RWPE1 (cell line): ENCODE results near the gene TLCD3B.
A peak's percentile ranks its signal among the peaks of the same experiment; 100 is the strongest.
"Not testable (repeated sequence)": the region's sequence is repeated elsewhere in the genome, so short reads cannot be mapped to it uniquely, and the experiment has no call there.

Source experiments
- CTCF ChIA-PET: fragments of 350-600 bp; sonication (Branson Sonifier 250); formaldehyde crosslinking; extraction: SDS; loops from one replicate; lab custom pipeline; 2021; lab: Yijun Ruan, JAX
- POLR2A ChIA-PET: fragments of 400-600 bp; formaldehyde crosslinking; extraction: SDS; loops from one replicate; lab custom pipeline; 2020; ENCODE audit warnings: antibody characterized with exemption; ENCODE audit not compliant: low non-redundant PET; lab: Yijun Ruan, JAX
- DNase-seq: peaks from one replicate; pipeline ENCODE4 v3.0.0; 2012; ENCODE audit warnings: low spot score
- H3K27ac ChIP-seq: fragments of 450-650 bp; 2 replicates; pipeline ENCODE4 v1.5.1; 2017
- CTCF ChIP-seq: fragments of 450-650 bp; conservative IDR thresholded peaks from 2 replicates; pipeline ENCODE4 v1.5.1; 2017; ENCODE audit warnings: low read depth, mild to moderate bottlenecking

Gene TLCD3B

DNA sequence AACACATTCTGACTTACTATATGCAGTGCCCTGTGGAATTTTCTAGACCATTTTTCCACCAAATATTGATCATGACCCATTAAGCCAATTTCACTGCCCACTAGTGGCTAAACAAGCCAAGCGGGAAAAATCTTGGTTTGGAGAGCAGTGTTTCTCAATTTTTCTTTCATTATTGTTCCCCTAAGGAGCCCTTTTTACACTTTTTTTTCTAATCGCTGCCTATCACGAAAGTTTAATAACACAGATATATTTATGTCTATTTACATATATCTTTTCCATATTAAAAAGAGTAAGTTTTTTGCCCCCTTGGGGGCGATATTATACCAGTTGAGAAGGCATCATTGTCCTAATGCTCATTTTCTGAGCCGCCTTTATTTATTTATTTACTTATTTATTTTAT, 10.8 kb upstream of the TLCD3B start:
- no peak for DNase-seq
- ChIA-PET CTCF (interaction anchor here (1.6 to 1.8 kb wide), 2 partner anchors 10 to 341 kb away, joined by 5 read pairs; no protein-coding TSS in a partner anchor), POLR2A (interaction anchor here (0.7 kb wide), 1 partner anchor 697 kb away, joined by 4 read pairs; no protein-coding TSS in a partner anchor)
- H3K27ac ChIP-seq: no peak overlapping the region
- TF ChIP-seq CTCF: peak; percentile 46

- H3K27ac ChIP-seq, POLR2A ChIA-PET, DNase-seq: not testable (repeated sequence)
- CTCF ChIA-PET: interaction anchor here (1.0 kb wide), 1 partner anchor 14 kb away, joined by 3 read pairs; no protein-coding TSS in a partner anchor
Measured at GRCh38 chr16:30040690-30041089, 9.6 kb upstream of the TLCD3B start.

DNA sequence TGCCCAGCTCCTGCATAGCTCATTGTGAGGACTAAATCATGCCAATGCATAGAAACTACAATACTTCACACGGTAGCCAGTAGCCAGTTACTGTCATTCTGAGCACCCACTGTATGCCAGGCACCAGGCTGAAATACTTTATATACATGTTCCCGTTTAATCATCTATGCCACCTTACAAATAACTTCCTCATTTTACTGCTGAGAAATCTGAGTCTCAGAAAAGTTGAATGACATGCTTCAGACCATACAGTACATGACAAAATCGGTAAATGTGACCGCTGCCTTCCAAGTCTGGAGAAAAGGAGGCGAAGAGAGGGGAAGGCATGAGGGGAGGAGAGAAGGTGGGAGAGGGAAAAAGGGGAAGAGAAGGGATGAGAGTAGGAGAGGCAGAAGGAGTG, 9.2 kb upstream of the TLCD3B start:
- ChIA-PET POLR2A (no interaction called here), CTCF (interaction anchor here (1.2 kb wide), 1 partner anchor 15 kb away, joined by 3 read pairs; no protein-coding TSS in a partner anchor)
- H3K27ac ChIP-seq: no peak overlapping the region
- no peak for TF ChIP-seq CTCF
- no peak for DNase-seq

DNA sequence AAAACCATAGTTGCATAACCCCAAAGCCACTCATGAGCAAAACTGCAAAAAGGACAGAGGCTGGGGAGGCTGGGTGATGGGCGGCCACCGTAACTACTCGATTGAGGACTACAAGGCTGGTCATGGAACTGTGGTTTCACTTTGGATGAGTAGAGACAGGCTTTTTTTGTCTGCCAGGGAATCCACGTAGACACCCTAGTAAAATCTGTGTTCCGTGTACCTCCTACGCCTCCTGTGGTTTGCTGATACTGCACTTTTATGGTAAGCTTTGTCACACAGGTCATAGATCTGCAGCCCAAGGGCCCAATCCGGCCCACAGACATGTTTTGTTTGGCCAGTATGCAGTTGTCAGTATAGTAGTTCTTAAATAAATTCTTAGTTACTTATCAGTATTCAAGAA, 2.2 kb upstream of the TLCD3B start:
- ChIA-PET POLR2A (no interaction called here), CTCF (interaction anchor here (0.9 to 1.4 kb wide), 2 partner anchors 10 to 21 kb away, joined by 3 to 9 read pairs; partner anchors contain the start of gene C16orf92)
- no peak overlapping the region for H3K27ac ChIP-seq
- no peak for DNase-seq
- TF ChIP-seq CTCF: no peak

DNA sequence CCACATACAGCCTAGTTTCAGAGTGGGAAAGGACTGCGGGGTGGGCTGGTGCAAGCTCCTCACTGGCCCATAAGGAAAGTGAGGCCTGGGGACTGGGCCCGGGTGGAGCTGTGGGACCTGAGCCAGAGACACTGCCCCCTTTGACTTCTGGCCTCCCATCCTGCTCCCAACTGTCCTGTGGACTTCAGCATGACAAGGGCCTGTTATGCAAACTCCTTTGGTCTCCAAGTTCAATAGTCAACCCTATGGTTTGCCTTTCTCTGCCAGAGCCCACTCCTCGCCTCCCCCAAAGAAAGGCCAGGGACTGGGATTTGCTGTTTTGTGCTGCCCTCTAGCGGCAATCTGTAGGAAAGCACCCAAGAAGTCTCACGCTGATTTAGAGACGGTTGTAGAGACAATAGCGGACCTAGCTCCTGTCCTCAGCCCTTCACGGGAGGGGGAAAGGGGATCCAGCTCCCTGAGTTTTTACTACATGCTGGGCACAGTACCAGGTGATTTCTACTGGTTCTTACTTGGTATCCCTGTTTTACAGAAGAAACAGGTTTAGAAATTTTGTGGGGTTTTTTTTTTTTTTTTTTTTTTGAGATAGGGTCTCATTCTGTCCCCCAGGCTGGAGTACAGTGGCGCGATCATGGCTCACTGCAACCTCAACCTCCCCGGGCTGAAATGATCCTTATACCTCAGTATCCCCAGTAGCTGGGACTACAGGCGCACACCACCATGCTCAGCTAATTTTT, 1.2 kb upstream of the TLCD3B start:
- DNase-seq: peak; percentile 51
- peak; percentile 82 for TF ChIP-seq CTCF
- CTCF ChIA-PET: interaction anchor here (0.6 to 1.5 kb wide), 23 partner anchors 9 to 355 kb away, joined by 3 to 13 read pairs (median 3); partner anchors contain the start of genes C16orf92 and INO80E
- no peak overlapping the region for H3K27ac ChIP-seq
- POLR2A ChIA-PET: interaction anchor here (0.7 kb wide), 1 partner anchor 133 kb away, joined by 5 read pairs; the partner anchor contains the start of gene SEZ6L2

DNA sequence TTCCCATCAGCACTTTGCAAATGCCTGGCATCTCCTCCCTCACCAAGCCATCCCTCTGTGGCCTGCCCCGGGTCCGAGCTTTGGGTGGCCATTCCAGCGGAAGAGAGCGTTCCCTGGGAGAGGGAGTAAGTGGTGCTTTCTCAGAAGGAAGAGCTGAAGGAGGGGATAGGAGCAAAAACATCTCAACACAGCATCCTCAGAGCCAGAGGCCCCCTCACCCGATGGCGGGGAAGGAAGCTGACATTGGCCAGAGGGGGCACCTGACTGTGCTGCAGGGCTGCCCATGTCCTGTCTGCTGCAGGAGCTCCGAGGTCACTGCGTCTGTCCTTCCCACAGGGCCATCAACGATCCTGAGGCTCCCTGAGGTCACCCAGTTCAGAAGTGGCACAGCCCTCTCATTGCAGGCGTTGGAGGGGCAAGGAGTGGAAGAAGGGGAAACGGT, 427 bp upstream of the TLCD3B start:
- ChIA-PET CTCF (interaction anchor here (0.6 to 1.5 kb wide), 13 partner anchors 10 to 332 kb away, joined by 3 to 13 read pairs (median 3); partner anchors contain the start of gene INO80E), POLR2A (no interaction called here)
- H3K27ac ChIP-seq: no peak overlapping the region
- TF ChIP-seq CTCF: no peak
- no peak for DNase-seq
